ENCODE data around the gene ADCY5.

GRCh38 chr3:123333401-123333800 is 115.5 kb downstream of the ADCY5 start:
- TF ChIP-seq CTCF (IDR thresholded peaks at IDR 0.05) = no peak
- no peak for TF ChIP-seq POLR2A (IDR thresholded peaks at IDR 0.05)

All from lower leg skin (tissue), 3 donors.